NCI-H748 (cell line): ENCODE results near the gene ODF4.
"Not testable (repeated sequence)": the region's sequence is repeated elsewhere in the genome, so short reads cannot be mapped to it uniquely, and the experiment has no call there.

Experiments
- DNase-seq: peaks from one replicate; lab custom pipeline; 2025; ENCODE audit not compliant: unreplicated experiment; lab: John Stamatoyannopoulos, UW

ODF4 gene

DNA sequence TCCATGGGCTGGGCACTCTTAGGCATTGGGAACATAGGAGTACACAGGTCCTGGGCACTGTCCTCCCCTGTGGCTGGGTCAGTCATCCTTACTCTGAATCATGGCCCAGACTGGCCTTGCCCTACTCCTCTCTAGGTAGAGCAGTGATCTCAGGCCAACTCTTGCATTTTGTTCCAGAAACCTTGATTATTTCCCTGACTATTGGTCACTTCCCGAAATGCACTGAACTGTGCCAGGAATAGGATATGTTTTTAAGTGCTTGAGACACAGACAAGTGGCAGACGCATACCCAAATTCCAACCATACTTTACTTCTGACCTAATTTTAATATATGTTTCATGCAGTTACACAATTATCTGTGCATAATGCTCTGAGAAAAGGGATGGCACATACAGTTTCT, 26.6 kb downstream of the ODF4 start:
- DNase-seq, result no peak

DNA sequence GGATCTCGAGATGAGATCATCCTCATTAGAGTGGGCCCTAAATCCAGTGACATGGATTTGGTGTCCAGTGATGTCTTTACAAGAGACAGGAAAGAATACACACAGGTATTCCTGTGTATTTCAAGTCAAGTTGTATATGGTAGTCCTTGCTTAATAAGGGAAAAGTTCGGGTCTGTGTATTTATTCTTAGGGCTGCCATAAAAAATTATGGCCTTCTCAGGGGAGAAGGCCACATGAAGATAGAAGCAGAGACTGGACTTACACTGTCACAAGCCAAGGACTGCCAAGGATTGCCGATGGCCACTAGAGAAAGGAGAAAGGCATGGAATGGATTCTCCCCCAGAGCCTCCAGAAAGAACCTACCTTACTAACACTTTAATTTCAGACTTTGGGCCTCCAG, 28.6 kb downstream of the ODF4 start:
- no peak for DNase-seq

DNA sequence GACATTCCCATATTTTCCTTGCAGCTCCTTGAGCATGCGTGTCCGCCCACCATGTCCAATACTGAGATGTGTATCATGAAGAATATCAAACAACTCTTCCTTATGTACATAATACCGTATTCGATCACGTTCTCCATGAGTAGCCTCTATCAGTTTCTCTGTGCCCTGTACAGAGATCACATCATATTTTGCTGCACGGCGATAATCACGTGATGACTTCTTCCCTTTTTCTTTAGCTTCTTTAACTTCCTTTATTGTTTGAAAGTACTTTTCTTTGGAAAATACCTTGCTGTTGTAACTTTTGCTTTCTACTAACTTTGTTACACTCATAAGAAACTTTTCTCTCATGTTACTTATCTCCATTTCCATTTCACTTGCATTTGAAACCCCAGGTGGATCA, 30.3 kb downstream of the ODF4 start:
- no peak for DNase-seq

DNA sequence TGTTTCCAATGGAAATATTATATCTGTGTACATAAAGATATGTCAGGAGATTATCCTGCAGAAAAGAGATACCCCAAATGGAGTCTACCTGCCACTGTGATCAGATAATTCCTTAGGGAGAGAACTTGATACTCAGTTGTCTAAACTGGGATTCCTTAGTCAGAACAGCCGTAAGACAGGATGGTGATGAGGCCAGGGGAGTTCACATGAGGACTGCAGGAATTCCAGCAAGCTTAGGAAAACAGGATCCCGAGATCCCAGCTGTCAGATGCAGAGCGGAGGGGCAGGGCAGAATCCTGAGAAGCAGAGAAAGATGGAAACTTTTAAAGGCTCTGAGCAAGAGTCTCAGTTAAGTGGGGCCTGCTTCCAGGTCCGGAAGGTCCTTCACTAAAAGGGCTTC, 32.1 kb downstream of the ODF4 start:
- no peak for DNase-seq

DNA sequence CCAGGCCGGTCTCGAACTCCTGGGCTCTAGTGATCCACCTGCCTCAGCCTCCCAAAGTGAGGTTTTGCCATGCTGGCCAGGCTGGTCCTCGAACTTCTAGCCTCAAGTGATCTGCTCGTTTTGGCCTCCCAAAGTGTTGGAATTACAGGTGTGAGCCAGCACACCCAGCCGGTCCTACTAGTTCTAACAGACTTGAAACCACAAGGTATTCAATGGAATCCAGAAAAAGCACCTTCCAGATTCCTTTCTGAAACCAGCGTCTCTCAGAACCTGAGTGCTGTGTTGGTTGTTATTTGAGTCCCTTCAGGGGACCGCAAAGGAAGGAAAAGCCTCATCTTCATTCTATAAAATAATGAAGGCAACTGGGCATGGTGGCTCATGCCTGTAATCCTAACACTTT, 32.8 kb downstream of the ODF4 start:
- DNase-seq, result no peak

DNA sequence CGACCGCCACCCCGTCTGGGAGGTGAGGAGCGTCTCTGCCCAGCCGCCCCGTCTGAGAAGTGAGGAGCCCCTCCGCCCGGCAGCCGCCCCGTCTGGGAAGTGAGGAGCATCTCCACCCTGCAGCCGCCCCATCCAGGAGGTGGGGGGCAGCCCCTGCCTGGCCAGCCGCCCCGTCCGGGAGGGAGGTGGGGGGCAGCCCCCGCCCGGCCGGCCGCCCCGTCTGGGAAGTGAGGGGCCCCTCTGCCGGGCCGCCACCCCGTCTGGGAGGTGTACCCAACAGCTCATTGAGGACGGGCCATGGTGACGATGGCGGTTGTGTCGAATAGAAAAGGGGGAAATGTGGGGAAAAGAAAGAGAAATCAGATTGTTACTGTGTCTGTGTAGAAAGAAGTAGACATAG, 34.2 kb downstream of the ODF4 start:
- not testable (repeated sequence) for DNase-seq

DNA sequence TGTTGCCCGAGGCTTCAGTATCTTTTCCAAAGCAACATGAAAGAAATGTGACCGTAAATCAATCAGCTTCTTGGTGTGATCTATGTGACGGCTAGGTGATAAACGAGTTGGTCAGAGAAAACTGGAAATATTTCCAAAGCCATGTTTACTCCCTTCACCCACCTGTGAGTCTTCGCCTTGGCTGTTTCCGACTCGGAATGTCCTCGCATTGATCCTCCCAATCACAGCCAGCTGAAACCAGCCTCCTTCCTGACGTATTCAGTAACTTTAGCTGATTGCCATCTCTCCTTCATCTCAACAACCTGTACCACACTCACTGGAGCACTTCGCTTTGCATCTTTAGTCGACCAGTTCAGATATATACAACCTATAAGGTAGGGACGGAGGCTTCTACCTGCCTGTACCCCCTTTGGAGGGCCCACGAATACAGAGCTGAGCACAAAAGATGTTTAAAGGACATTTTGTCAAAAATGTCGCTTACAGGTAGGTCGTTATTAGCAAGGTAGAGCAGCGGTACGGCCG, 36.2 kb downstream of the ODF4 start:
- DNase-seq, result peak; percentile 76

DNA sequence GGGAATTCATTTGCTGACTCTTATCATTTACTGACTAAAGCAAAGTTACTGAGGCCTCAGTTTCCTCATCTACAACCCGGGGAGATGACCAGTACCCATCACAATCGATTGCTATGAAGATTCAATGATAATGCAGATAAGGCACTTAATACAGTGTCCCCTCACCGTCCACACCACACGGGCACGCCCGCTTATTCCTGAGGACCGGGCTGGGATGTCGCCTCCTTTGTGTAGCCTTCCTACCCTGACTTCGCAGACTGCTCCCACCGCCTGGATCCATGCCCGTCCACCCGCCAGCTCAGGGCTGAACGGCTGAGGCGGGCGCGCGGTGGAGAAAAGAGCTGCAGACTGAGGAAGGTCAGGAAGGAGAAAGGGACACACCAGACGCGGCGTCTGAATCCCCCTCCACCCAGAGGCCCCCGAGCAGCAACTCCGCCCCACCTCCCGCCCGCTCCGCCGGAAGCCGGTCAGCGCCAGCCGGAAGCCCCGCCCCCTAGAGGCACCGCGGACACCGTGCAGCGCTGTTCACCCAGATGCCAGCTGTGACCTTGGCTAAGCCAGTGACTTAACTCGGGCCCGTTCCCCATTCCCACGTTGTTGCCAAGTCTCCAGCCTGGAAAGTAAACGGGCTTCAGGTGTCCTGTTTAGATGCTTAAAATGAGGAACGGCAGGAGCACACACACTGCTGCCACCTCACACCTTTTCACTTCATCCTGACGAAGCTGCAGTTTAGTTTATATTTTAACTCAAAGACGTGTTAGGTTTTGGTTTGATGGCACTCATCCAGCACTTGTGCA, 36.8 kb downstream of the ODF4 start, which contains the start of gene KRABD2:
Gene KRABD2 (minus strand): TSS at position 434 of the 797 bp plus-strand sequence.
- DNase-seq, result peak; percentile 95

DNA sequence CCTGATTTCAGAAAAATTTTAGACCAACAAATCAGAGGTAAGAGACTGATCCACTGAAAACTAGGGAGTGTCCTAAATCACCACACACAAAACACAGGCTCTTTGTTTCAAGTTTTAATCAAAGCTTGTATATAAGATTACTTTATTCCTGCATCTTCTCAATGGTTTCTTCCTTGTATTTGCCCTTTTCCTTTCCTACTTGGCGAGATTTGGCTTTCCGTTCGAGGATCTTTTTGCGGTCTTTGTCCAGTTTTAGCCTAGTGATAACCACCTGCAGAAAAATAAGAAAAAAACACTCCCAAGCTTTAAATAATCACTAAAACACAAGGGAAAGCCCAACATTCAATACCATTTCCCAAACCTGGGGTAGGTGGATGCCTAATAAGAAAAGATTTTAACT, 37.8 kb downstream of the ODF4 start:
- no peak for DNase-seq

DNA sequence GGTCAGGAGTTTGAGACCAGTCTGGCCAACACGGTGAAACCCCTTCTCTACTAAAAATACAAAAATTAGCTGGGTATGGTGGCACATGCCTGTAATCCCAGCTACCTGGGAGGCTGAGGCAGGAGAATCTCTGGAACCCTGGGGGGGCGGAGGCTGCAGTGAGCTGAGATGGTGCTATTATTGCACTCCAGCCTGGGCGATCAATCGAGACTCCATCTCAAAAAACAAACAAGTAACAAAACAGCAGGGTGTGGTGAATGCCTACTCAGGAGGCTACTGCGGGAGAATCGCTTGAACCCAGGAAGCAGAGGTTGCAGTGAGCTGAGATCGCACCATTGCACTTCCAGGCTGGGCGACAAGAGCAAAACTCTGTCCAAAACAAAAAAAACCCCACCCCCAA, 38.5 kb downstream of the ODF4 start:
- DNase-seq, result not testable (repeated sequence)

DNA sequence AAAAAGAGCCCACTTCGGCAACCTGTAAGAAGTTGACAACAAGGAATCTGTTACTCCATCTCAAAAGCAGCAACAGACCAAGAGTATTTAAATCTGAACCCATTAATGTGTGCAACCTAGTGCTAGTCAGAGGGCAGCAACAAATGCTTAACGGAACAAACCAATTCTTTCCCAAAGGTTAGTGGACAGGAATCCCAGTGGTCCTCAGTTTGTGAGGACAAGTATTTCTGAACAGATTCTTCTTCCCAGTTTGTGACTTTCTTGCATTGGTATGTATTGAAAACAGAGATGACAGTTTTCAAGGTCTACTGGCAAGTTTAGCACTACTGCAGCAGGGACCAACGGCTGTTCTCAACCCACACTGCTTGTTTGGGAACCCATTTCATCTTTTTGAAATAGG, 40.4 kb downstream of the ODF4 start:
- no peak for DNase-seq

DNA sequence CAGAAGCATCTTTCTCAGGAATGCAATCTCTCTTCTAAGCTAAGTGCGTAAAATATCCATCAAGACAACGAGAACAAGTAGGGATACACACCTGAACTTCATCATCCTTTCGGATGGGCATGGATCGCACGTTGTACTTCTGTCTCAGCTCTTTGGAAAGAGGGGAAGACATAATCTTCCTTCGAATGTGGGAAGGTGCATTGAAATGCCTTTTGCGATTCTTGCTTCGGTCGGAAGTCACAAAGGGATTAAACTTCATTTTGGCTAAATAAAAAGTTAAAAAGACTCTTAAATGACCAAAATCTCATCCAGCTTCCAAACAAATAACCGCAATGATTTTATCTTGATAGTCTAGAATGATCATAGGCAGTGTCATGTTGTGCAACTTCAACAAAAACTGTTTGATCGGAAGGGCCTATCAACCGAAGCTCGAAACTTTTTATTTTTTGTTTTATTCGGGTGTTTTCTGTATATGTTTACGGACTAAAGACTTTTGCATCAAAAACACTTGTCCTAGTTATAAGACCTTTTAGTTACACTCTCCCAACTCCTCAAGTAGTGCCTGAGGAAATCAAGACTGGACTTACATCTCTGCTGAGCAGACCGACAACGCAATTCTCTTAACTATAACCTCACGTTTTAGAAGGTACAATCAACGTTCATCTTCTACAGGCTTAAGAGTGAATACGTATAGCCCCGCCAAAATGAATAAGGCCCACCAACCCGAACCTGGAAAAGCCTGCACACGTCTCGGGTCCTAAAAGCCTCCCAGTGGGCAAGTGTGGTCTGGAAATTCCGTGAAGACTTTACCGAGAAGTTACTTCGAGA, 42.6 kb downstream of the ODF4 start:
- DNase-seq, result peak; percentile 65

DNA sequence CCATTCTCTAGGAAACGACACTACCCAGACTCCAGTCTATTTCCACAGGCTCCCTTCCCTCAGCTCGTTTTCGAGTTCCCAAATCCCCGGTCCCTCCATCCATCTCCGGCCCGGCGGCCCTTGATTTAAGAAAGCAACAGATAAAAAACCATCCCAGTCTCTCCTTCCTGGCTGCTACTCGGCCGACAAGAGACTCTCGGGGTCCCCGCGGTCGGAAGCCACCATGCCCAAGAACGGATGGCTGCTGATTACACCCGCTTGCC, 43.2 kb downstream of the ODF4 start:
- no peak for DNase-seq

DNA sequence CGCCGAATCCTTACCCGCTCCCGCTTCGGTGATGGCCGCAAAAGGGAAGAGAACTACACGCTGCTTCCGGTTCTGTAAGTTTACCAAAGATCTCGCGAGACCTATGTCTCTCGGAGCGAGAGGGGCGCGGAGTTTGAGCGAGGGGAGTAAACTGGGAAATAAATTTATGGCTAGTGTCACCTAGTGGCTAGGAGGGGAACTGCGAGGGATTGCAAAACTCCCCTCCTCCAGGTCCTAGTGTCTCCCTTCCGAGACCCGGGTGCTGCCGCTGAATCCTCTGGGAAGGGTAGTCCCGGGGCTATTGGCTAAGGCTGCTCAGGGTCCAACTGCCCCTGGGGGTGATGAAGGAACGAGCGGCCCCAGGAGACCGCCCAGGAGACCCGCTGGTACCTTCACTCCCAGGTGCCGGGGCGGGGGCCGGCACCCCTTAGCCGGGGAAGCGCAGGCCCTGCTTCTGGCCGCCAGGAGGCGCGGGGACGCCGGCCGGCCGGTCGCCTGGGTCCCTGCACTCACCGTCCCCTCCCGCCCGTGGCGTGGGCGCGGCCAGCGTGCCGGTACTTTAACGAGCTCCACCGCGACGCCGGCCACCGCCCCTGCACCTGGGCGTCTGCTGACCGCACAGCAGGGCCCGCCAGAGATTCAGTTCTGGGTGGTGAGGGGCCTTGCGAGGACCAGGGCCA, 43.6 kb downstream of the ODF4 start, which contains the start of gene RPL26:
Gene RPL26 (minus strand): TSS at position 51 of the 680 bp plus-strand sequence. CDS start 883 bp downstream, outside the sequence.
- peak; percentile 100 for DNase-seq

DNA sequence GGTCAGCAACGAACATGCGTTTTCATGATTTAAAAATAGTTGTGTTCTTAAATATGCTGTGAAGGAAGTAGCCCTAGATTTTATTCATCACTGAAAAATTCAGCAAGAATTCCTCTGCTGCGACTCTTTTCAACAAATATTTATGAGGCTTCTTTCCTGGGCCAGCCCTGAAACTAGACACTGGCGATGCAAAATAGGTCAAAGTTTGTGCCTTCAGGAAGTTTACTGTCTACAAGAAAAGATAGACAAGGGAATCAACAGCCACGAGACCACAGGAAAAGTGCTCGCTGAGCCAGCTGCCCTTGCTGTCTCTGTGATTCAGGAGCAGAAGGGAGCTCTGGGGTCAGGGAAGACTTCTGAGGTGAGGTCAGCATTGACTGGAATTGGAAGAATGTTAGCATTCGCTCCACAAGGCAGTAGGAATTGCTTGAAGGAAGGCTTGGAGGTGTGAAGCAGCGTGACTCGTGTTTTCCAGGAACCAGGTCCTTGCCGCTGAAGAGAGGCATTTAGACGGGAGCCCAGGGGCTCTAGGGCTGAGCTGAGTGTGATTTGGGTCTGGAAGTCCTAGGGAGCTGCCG, 45.2 kb downstream of the ODF4 start:
- DNase-seq, result no peak

DNA sequence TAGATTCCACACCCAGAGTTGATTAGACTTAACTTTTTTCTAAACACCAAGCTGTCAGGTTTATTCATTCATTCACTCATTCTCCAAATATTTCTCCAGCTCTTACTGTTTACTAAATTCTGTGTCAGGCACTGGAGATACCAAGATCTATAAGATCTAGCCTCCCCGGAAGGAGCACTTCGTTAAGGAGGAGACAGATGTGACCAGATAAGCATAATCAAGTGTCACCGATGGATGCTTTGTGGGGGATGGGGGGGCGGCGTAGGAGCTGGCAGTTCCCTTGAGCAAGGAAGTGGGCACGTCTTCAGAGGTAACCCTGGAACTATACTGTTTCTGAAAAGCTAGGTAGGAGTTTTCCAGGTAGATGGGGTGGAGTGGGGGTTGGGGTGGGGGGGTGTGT, 47.2 kb downstream of the ODF4 start:
- no peak for DNase-seq

DNA sequence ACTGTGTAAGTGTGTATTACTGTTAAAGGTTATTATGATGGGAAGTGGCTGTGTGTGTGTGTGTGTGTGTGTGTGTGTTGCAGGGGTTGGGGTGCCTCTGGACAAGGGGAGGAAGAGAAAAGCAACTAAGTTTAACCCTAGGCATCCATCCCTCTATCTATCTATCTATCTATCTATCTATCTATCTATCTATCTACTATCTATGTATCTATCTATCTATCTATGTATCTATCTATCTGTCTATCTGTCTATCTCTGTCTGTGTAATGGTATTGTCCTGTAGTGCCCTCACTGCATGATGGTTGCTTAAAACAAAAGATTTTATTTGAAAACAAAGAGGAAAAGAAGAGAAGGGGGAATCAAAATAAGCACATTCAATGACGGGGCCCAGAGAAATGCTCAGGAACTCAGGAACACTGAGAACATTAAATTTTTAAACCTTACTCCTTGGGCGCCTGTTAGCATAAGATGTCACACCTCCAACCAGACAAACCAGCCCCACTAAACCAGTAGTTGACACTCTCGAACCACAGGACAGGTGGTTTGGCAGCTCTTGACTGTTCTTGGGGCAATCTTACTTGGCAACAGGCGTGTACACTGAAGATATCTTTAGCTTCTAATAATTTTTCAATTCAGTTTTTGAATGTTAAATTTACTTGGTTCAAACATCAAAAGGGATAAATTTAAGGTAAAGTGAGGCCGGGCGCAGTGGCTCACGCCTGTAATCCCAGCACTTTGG, 48.4 kb downstream of the ODF4 start:
- no peak for DNase-seq

DNA sequence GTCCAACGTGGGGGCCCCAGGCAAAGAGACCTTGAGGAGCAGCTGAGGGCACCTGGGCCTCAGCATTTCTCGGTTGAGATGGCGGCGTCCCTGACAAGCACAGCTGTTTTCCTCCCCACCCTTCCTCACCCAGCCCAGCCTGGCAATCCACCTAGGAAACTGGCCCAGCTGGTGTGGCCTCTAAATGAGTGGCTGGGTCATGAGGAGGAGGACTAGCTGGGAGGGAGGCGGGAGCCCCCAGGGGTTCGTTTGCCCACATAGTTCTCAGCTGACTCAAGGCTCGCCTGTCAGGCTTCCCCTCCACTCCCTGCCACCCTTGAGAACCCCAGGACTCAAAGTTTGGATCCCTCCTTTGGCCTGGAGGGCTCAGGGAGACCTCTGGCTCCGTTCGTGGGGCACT, 52.1 kb downstream of the ODF4 start:
- no peak for DNase-seq

DNA sequence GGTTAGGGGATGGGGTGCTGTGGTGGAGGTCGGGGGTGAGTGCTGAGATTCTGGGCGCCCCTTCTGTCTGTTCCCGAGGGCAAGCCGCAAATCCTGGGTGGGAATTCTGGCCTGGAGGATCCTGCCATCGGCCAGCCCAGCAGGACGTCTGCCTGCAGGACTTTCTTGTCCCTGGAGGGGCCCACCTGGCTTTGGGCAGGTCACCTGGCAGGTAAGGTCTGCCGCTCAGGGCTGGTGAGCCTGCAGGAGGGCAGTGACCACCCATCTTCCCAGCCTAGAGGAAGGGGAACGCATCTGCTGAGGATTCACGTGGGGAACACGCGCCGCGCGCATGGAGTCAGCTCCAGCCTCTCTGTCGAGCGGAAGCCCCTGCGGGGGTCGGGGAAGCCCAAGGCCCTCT, 52.6 kb downstream of the ODF4 start:
- no peak for DNase-seq

DNA sequence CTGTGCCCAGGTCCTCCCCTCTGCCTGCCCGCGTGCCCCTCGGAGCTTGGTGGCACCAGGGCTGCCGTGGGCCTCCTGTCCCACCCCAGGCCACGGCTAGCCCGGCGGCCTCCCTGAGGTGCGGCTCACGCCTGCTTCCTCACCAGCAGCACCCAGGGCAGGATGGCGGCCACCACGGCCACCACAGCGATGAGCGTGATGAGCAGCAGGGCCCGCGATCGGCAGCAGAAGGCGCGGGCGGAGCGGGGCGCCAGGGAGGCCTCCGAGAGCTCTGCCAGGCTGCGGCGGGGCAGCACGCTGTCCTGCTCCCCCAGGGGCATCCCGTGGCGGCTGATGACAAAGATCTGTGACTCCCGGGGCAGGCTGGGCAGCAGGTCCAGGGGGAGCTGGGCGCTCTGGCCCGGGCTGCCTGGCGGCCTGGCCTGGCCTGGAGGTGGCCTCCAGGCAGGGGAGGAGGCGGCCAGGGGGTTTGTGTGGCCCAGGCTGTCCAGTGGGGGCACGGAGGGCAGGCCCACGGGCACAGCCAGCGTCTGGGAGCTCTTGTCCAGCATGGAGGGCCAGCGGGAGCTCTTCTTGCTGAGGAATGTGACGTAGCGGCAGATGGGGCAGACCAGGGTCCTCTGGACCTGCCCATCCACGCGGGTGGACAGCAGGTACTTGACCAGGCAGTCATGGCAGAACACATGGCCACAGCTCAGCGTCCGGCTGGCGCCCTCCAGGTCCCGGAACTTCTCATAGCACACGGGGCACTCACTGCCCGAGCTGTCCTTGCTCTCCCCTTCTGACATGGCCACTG, 53.2 kb downstream of the ODF4 start:
- DNase-seq, result no peak
